Measurements from ENCODE around the gene PRCC. TPM values are rescaled to one million over a fixed set of nuclear protein-coding genes. Genes with fewer than 3 reads are reported as not detected.

The PRCC gene
- total RNA-seq, 2 experiments from 2014 or later = 58.6 to 67.2 TPM

DNA sequence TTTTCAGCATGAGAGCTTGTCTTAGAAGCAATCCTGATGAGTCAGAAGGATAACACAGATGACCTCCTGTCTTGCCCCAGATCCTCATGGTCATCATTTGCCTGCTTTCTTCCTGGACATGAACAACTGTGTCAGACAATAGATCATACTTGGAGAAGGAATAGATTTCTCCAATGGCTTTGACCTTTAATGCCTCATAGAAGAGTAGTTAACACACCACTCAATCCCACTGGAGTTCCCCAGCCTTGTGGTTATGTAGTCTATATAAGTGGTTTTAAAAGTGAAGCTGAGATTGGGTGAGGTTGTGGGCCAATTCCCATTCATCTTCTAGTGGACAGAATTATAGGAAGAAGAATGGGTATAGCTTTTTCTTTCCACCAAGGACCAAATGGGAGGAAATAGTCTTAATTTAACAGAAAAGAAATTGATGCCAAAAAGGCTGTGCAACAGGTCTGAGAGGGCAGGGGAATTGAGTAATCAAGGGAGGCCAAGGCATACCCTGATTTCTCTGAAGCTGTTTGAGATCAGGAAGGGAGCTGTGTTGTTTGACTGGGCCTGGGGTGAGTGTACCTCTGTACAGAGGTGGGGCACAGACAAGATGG is 14.4 kb downstream of the PRCC start:
- peak overlapping the region; percentile 24 for H3K27ac Mint-ChIP-seq
- H3K4me3 Mint-ChIP-seq = no peak overlapping the region
- peaks cover 31% of the 10 kb centered on the region for H3K4me1 Mint-ChIP-seq (ENCODE audit: low read depth)
- no peaks in the 10 kb centered on the region for H3K9me3 Mint-ChIP-seq
- ChIA-PET CTCF (interaction anchor here (0.8 to 1.8 kb wide), 7 partner anchors 11 to 110 kb away, joined by 3 to 12 read pairs (median 6); no protein-coding TSS in a partner anchor), POLR2A (no interaction called here)
- DNase-seq = no peak
- H3K27me3 Mint-ChIP-seq = no peaks in the 10 kb centered on the region
- peaks cover 25% of the 10 kb centered on the region for H3K36me3 Mint-ChIP-seq
- intact Hi-C loops (cut with micrococcal nuclease) = no loop called here

DNA sequence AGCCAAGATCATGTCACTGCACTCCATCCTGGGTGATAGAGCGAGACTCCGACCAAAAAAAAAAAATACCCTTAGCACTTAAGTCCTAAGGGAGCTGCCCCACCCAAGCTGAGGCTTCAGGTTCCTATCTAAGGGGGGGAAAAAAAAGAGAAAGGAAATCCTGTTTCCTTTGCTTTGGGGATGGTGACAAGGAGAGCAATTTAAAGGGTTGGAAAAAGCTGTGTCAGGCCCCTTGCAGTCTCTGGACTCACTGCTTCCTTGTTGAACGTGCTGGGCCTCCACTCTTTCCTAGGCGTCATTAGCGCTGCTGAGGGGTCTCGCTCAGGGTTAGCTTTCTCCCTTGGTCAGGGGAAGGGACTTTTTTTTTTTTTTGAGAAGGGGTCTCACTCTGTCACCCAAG is 18.1 kb downstream of the PRCC start:
- Mint-ChIP-seq H3K36me3 (peaks cover 43% of the 10 kb centered on the region), H3K4me3 (no peak overlapping the region), H3K9me3 (no peaks in the 10 kb centered on the region), H3K27ac (no peak overlapping the region), H3K4me1 (ENCODE audit: low read depth) (peaks cover 16% of the 10 kb centered on the region), H3K27me3 (no peaks in the 10 kb centered on the region)
- POLR2A ChIA-PET = interaction anchor here (0.6 kb wide), 1 partner anchor 61 kb away, joined by 3 read pairs; no protein-coding TSS in a partner anchor
- DNase-seq = no peak
- CTCF ChIA-PET = interaction anchor here (0.6 to 3.5 kb wide), 6 partner anchors 53 to 96 kb away, joined by 3 to 20 read pairs (median 6); partner anchors contain the start of gene NTRK1
- intact Hi-C loops (cut with micrococcal nuclease) = no loop called here

DNA sequence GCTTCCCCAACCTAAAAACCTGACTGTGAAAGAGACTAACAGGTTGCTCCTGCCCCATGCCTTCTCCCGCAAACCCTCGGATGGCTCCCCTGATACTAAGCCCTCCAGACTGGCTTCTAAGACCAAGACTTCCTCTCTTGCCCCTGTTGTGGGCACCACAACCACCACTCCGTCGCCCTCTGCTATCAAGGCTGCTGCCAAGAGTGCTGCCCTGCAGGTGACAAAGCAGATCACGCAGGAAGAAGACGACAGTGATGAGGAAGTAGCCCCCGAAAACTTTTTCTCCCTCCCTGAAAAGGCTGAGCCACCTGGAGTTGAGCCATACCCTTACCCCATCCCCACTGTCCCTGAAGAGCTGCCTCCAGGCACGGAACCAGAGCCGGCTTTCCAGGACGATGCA is 19.3 kb downstream of the PRCC start:
- intact Hi-C loops (cut with micrococcal nuclease) = no loop called here
- Mint-ChIP-seq H3K27me3 (no peaks in the 10 kb centered on the region), H3K4me1 (ENCODE audit: low read depth) (peaks cover 8% of the 10 kb centered on the region), H3K9me3 (no peaks in the 10 kb centered on the region), H3K4me3 (no peak overlapping the region), H3K36me3 (peaks cover 39% of the 10 kb centered on the region), H3K27ac (no peak overlapping the region)
- no peak for DNase-seq
- ChIA-PET CTCF (interaction anchor here (1.2 to 1.6 kb wide), 3 partner anchors 61 to 136 kb away, joined by 3 to 7 read pairs (median 3); no protein-coding TSS in a partner anchor), POLR2A (no interaction called here)

DNA sequence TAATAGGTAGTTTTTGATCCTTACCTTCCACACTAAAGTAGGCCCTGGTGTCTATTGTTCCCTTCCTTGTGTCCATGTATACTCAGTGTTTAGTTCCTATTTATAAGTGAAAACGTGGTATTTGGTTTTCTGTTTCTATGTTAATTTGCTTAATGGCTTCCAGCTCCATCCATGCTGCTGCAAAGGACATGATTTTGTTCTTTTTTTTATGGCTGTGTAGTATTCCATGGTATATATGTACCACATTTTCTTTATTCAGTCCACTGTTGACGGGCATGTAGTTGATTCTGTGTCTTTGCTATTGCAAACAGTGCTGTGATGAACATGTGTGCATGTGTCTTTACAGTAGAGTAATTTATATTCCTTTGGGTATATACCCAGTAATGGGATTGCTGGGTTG is 20.8 kb downstream of the PRCC start:
- Mint-ChIP-seq H3K9me3 (no peaks in the 10 kb centered on the region), H3K4me3 (no peak overlapping the region), H3K36me3 (peaks cover 36% of the 10 kb centered on the region), H3K27ac (no peak overlapping the region), H3K27me3 (no peaks in the 10 kb centered on the region), H3K4me1 (ENCODE audit: low read depth) (no peaks in the 10 kb centered on the region)
- ChIA-PET POLR2A (no interaction called here), CTCF (interaction anchor here (1.0 to 1.6 kb wide), 3 partner anchors 10 to 72 kb away, joined by 3 to 4 read pairs (median 3); no protein-coding TSS in a partner anchor)
- intact Hi-C loops (cut with micrococcal nuclease) = no loop called here
- no peak for DNase-seq

DNA sequence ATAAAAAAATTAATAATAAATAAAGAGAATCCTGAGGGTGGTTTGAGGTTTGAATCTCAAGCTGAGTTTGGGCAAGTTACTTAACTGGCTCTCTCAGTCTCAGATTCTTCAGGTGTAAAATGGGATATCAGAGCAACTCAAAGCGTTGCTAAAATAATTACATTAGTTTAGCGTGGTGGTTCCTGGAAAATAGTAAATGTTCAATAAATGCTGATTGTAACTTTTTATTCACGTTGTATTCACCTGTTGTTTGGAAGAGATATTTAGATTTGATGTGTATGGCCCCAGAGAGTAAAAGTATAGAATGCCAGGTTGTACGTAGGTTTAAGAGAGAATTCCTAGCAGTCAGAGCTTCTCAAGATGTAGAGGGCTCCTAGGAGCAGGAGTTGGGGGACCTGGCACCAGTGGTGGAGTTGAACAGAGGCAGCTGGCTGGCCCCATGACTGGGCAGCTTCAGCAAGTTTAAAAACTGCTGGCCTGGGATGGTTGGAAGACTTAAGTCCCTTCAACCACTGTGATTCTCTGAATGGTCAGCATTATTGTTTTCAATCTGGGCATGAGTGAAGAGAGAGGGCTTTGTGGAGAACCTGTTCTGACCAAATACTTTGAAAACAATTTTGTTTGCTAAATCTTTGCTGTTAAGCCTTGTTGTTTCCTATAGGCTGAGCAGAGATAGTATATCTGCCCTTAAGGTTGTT is 22.4 kb downstream of the PRCC start:
- Mint-ChIP-seq H3K27ac (no peak overlapping the region), H3K27me3 (no peaks in the 10 kb centered on the region), H3K9me3 (no peaks in the 10 kb centered on the region), H3K4me3 (no peak overlapping the region), H3K36me3 (peaks cover 36% of the 10 kb centered on the region), H3K4me1 (ENCODE audit: low read depth) (no peaks in the 10 kb centered on the region)
- no peak for DNase-seq
- CTCF ChIA-PET = interaction anchor here (0.8 to 3.0 kb wide), 5 partner anchors 9 to 121 kb away, joined by 3 to 15 read pairs (median 4); partner anchors contain the start of gene NTRK1
- intact Hi-C loops (cut with micrococcal nuclease) = no loop called here
- POLR2A ChIA-PET = no interaction called here

DNA sequence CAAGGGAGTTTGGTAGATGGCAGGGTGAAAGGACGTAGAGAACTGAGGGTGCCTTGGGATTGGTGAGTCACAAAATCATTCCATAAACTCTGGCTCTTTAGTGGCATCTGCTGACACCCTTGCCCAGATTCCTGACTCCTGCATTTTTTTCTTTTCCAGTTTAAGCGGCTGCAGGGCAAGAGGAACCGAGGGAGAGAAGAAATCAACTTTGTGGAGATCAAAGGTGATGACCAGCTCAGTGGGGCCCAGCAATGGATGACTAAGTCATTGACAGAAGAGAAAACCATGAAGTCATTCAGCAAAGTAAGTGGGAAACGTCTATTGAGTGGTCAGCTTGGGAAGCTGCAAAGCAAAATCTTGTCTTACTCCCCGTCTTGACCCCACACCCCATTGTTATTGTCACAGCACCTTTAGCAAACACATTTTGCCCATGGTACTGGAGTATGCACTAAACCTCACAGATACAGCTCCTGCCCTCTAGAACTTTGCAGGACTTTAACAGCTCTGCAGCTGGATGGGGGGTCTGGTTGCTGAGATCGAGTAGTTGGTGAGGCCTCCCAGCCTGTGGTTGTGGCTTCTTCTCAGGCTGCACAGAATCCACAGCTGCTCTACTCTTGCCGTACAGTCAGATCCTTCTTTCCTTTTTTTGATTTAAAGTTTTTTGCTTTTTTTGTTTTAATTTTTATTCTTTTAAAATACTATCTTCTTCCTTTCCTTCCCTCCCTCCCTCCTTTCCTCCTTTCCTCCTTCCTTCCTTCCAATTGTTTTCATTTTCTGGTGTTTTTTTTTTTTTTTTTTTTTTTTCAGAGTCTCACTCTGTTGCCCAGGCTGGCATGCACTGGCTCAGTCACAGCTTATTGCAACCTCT is 27.4 kb downstream of the PRCC start:
- Mint-ChIP-seq H3K4me1 (ENCODE audit: low read depth) (peaks cover 2% of the 10 kb centered on the region), H3K27me3 (no peaks in the 10 kb centered on the region), H3K27ac (no peak overlapping the region), H3K36me3 (peaks cover 47% of the 10 kb centered on the region), H3K9me3 (no peaks in the 10 kb centered on the region), H3K4me3 (no peak overlapping the region)
- no peak for DNase-seq
- intact Hi-C loops (cut with micrococcal nuclease) = no loop called here
- POLR2A ChIA-PET = no interaction called here
- CTCF ChIA-PET = interaction anchor here (2.2 to 10.4 kb wide), 6 partner anchors 43 to 97 kb away, joined by 11 to 252 read pairs (median 50); partner anchors contain the start of genes INSRR, ISG20L2, METTL25B and NTRK1

DNA sequence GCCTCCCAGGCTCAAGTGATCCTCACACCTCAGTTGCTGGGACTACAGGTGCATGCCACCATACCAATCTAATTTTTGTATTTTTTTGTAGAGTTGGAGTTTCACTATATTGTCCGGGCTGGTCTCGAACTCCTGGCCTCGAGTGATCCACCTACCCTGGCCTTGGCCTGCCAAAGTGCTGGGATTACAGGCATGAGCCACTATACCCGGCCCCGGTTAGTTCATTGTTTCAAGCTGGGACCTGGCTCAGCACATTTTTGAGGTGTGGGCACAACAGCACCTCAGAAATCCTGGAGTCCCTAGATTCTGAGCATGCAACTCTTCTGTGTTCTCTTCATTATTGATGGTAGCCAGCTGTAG is 28.0 kb downstream of the PRCC start:
- intact Hi-C loops (cut with micrococcal nuclease) = no loop called here
- Mint-ChIP-seq H3K9me3 (no peaks in the 10 kb centered on the region), H3K4me1 (ENCODE audit: low read depth) (peaks cover 4% of the 10 kb centered on the region), H3K36me3 (peaks cover 50% of the 10 kb centered on the region), H3K27ac (no peak overlapping the region), H3K4me3 (no peak overlapping the region), H3K27me3 (no peaks in the 10 kb centered on the region)
- ChIA-PET POLR2A (interaction anchor here (1.3 kb wide), 1 partner anchor 65 kb away, joined by 3 read pairs; the partner anchor contains the start of gene NTRK1), CTCF (interaction anchor here (1.8 to 10.4 kb wide), 6 partner anchors 27 to 106 kb away, joined by 5 to 252 read pairs (median 50); partner anchors contain the start of genes INSRR, ISG20L2, METTL25B and NTRK1)
- DNase-seq = no peak

DNA sequence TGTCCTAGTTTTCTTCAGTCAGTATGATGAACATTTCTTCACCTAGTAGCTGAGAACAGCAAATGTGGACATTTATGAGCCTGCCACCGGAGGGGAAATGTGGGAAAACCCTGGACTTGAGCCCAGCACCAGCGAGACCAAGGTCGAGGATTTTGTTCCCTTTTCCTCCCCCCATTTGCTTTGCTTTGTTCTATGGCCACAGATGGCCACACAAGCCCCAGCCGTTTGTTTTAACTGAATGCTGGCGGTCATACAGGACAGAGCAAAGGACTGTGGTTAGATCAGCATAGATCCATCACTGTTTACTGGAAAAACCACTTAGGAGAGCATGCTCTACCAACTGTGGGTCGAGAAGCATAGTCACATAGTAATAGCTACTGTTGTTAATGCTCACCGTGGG is 28.5 kb downstream of the PRCC start:
- Mint-ChIP-seq H3K4me3 (no peak overlapping the region), H3K27ac (no peak overlapping the region), H3K4me1 (ENCODE audit: low read depth) (peaks cover 5% of the 10 kb centered on the region), H3K36me3 (peaks cover 52% of the 10 kb centered on the region), H3K9me3 (no peaks in the 10 kb centered on the region), H3K27me3 (no peaks in the 10 kb centered on the region)
- ChIA-PET CTCF (interaction anchor here (1.0 to 10.4 kb wide), 10 partner anchors 11 to 132 kb away, joined by 3 to 252 read pairs (median 12); partner anchors contain the start of genes INSRR, ISG20L2, METTL25B and NTRK1), POLR2A (interaction anchor here (1.1 to 1.3 kb wide), 2 partner anchors 64 to 107 kb away, joined by 3 to 4 read pairs; partner anchors contain the start of gene NTRK1)
- intact Hi-C loops (cut with micrococcal nuclease) = no loop called here
- no peak for DNase-seq

DNA sequence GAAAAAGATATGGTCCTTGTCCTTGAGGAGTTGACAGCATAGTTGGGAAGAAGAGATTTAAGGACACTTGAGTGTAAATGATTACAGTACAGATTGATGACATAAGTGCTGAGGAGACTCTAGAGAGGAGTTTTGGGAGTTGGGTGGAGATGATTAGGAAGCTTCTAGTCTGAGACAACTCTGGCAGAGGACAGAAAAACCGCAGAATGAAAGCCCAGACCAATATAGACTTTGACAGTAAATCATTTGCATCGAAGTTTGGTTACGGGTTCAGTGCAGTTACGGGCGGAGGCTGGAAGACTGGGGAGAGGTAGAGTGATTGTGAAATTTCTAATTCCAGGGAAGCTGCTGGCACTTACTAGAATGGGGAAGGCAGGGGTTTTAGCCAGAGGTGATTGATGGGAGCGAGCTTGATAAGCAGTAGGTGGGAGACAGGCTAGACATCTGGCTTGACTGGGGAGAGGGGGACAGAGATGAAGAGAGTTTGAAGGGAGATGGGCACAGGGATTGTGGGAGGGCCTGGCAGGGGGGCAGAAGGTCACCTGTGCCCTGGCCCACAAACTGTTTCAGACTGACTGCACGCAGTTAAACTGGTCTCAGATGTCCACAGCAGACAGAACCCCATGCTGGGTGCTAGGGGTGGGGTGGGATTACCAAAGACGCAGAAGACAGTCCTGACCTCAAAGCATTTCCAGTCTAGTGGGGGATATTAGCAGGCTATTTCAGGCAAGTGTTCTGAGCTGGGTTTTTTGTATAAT is 29.2 kb downstream of the PRCC start:
- no peak for DNase-seq
- no peak overlapping the region for H3K27ac Mint-ChIP-seq
- H3K27me3 Mint-ChIP-seq = no peaks in the 10 kb centered on the region
- H3K9me3 Mint-ChIP-seq = no peaks in the 10 kb centered on the region
- POLR2A ChIA-PET = interaction anchor here (1.1 to 2.4 kb wide), 3 partner anchors 64 to 107 kb away, joined by 3 to 6 read pairs (median 4); partner anchors contain the start of gene NTRK1
- intact Hi-C loops (cut with micrococcal nuclease) = loop anchor here (1.0 kb wide), 3 partner anchors 40 to 94 kb away; partner anchors contain the start of gene NTRK1
- peaks cover 51% of the 10 kb centered on the region for H3K36me3 Mint-ChIP-seq
- H3K4me3 Mint-ChIP-seq = no peak overlapping the region
- CTCF ChIA-PET = interaction anchor here (0.6 to 10.4 kb wide), 17 partner anchors 10 to 131 kb away, joined by 3 to 252 read pairs (median 5); partner anchors contain the start of genes INSRR, ISG20L2, METTL25B and NTRK1
- H3K4me1 Mint-ChIP-seq (ENCODE audit: low read depth) = peaks cover 13% of the 10 kb centered on the region

DNA sequence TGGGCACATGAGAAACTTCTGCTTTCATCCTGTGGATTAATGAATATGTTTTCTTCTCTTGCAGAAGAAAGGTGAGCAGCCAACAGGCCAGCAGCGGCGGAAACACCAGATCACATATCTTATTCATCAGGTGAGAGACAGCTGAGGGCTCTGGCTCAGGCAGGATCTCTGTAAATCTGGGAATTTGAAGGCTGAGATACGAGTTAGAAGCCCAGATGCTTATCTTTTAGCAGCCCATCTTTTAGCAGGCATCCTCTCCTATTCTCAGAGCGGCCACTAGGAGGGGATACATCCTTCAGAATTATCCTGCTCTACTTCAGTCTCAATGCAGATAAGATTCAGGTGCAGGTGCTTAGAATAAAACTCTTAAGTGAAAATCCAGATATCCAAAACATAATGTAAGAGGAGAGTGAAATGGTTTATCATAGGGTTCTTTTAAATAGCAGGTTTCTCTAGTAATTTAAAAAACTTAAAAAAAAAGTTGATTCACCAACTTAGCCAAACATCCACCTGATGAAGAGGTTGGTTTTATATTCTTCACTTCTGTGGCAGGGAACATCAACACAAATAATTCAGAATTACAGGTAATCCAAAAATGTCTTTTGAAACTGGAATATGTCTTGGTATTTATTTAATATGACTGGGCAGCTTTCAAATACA is 30.0 kb downstream of the PRCC start:
- DNase-seq = peak; percentile 71
- Mint-ChIP-seq H3K36me3 (peaks cover 47% of the 10 kb centered on the region), H3K4me1 (ENCODE audit: low read depth) (peaks cover 21% of the 10 kb centered on the region), H3K9me3 (no peaks in the 10 kb centered on the region), H3K27ac (no peak overlapping the region), H3K27me3 (no peaks in the 10 kb centered on the region), H3K4me3 (no peak overlapping the region)
- intact Hi-C loops (cut with micrococcal nuclease) = loop anchor here (1.0 kb wide), 3 partner anchors 39 to 93 kb away; partner anchors contain the start of gene NTRK1
- ChIA-PET POLR2A (interaction anchor here (0.6 to 2.4 kb wide), 4 partner anchors 10 to 108 kb away, joined by 4 to 17 read pairs (median 5); partner anchors contain the start of gene NTRK1), CTCF (interaction anchor here (0.6 to 10.4 kb wide), 16 partner anchors 10 to 130 kb away, joined by 3 to 252 read pairs (median 6); partner anchors contain the start of genes INSRR, ISG20L2, METTL25B and NTRK1)
